PFSK-1 (cell line): Measurements from ENCODE around the gene PVR.

Source experiments
- FOXP2 ChIP-seq: optimal IDR thresholded peaks from 2 replicates; pipeline ENCODE3; 2011; ENCODE audit warnings: borderline replicate concordance, control low read depth, inconsistent platforms; ENCODE audit not compliant: insufficient read depth; ENCODE audit errors: extremely low read length, extremely low read depth
- POLR2AphosphoS5 ChIP-seq: IDR thresholded peaks from 2 replicates; pipeline ENCODE4 v1.6.1; 2012; ENCODE audit warnings: low read depth, mild to moderate bottlenecking, control low read depth, low read length, moderate library complexity
- SIN3A ChIP-seq: IDR thresholded peaks from 2 replicates; pipeline ENCODE4 v1.6.1; 2012; ENCODE audit warnings: mild to moderate bottlenecking, low read length, moderate library complexity, borderline replicate concordance; ENCODE audit not compliant: insufficient read depth
- TAF1 ChIP-seq: IDR thresholded peaks from 2 replicates; pipeline ENCODE4 v1.6.1; 2012; ENCODE audit warnings: low read length, control low read depth, borderline replicate concordance; ENCODE audit not compliant: insufficient read depth
- TF ChIP-seq, protein P1 (sequence below), 2 experiments: IDR thresholded peaks; 2 replicates each; pipeline versions ENCODE4 v1.6.1 to v1.8.0; 2011 to 2012; ENCODE audit warnings: low read depth in 2 of 2, low read length in 2 of 2, control low read depth in 1 of 2, inconsistent platforms in 1 of 2, mild to moderate bottlenecking in 1 of 2, moderate library complexity in 1 of 2; ENCODE audit not compliant: insufficient read depth in 1 of 2

Gene PVR

GRCh38 chr19:44702551-44703176, 59.0 kb downstream of the PVR start:
- TF ChIP-seq, protein P1, sequence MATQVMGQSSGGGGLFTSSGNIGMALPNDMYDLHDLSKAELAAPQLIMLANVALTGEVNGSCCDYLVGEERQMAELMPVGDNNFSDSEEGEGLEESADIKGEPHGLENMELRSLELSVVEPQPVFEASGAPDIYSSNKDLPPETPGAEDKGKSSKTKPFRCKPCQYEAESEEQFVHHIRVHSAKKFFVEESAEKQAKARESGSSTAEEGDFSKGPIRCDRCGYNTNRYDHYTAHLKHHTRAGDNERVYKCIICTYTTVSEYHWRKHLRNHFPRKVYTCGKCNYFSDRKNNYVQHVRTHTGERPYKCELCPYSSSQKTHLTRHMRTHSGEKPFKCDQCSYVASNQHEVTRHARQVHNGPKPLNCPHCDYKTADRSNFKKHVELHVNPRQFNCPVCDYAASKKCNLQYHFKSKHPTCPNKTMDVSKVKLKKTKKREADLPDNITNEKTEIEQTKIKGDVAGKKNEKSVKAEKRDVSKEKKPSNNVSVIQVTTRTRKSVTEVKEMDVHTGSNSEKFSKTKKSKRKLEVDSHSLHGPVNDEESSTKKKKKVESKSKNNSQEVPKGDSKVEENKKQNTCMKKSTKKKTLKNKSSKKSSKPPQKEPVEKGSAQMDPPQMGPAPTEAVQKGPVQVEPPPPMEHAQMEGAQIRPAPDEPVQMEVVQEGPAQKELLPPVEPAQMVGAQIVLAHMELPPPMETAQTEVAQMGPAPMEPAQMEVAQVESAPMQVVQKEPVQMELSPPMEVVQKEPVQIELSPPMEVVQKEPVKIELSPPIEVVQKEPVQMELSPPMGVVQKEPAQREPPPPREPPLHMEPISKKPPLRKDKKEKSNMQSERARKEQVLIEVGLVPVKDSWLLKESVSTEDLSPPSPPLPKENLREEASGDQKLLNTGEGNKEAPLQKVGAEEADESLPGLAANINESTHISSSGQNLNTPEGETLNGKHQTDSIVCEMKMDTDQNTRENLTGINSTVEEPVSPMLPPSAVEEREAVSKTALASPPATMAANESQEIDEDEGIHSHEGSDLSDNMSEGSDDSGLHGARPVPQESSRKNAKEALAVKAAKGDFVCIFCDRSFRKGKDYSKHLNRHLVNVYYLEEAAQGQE (IDR thresholded peaks at IDR 0.05; ENCODE audit: insufficient read depth in 1 of 2, low read depth in 2 of 2, low read length in 2 of 2) = no peak
- no peak for TF ChIP-seq TAF1
- no peak for TF ChIP-seq POLR2AphosphoS5
- no peak for TF ChIP-seq FOXP2
- TF ChIP-seq SIN3A = no peak

- TF ChIP-seq POLR2AphosphoS5 (no peak), TAF1 (no peak), FOXP2 (no peak), SIN3A (no peak)
- TF ChIP-seq, protein P1 (IDR thresholded peaks at IDR 0.05; ENCODE audit: insufficient read depth in 1 of 2, low read depth in 2 of 2, low read length in 2 of 2) = no peak
Measured at GRCh38 chr19:44703336-44704078, 59.8 kb downstream of the PVR start.

DNA sequence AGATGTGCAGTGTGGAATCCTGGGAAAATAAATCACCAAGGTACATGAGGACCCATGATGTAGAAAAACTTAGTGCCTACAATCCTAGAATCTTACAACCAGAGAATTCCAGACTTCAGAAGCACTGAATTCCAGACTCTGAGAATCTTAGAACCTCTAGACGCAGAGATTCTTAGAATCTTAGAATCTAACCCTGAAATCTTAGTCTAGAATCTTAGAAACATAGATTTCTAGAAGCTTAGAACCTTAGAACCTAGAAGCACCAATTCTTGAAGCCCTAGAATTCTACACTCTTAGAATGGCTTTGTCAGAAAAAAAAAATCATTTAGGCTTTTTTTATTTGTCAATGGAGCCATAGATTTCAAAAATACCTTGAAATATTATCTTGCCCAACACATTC, 61.3 kb downstream of the PVR start:
- TF ChIP-seq, protein P1 (IDR thresholded peaks at IDR 0.05; ENCODE audit: insufficient read depth in 1 of 2, low read depth in 2 of 2, low read length in 2 of 2) = no peak
- no peak for TF ChIP-seq FOXP2
- no peak for TF ChIP-seq POLR2AphosphoS5
- no peak for TF ChIP-seq TAF1
- no peak for TF ChIP-seq SIN3A

- TF ChIP-seq SIN3A (no peak), TAF1 (no peak), FOXP2 (no peak), POLR2AphosphoS5 (no peak)
- TF ChIP-seq, protein P1 (IDR thresholded peaks at IDR 0.05; ENCODE audit: insufficient read depth in 1 of 2, low read depth in 2 of 2, low read length in 2 of 2) = no peak
Measured at GRCh38 chr19:44705502-44706010, 61.8 kb downstream of the PVR start.
